HTERT RPE-1 (cell line): ENCODE measurements around the gene LARP6.
"Not testable (repeated sequence)": the region's sequence is repeated elsewhere in the genome, so short reads cannot be mapped to it uniquely, and the experiment has no call there.

ENCODE experiments used
- in situ Hi-C: fragments of 300-500 bp; cut with MboI; formaldehyde crosslinking; loops from 4 replicates; pipeline ENCODE4 v1.14.3; 2020; ENCODE audit warnings: low sequenced_read_pairs

The LARP6 gene

DNA sequence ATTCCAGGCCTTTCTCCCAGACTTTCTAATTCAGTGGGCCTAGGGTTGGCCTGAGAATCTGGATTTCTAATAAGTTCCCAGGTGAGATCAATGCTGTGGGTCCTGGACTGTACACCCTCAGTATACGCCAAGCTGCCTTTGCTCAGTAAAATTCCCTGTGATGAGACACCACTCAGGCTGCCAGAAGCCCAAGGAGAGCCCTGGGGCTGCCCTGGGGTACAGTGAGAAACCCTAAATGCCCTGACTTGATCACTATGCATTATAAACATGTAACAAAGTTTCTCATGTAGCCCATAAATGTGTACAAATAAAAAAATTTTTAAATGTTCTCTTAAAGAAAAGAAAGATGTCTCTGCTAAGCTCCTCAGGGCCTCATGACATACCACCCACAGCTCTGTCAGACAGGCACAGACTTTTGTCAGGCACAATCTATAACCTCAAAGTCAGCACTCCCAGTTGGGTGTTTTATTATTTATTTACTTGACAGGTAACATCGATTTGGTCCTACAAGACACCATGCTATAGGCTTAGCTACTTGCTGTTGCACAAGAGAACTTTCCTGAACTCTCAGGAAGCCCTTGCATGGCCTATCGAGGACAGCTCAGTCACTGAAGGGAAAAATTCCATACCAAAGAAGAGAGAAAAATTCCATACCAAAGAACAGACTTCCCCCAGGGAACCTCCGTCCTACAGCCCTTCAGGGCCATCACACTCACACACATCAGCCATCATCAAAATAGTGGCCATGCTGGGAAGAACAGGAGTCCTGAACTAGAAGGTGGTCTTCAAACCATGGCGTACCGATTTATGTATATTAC lies 22.7 kb downstream of the LARP6 start:
- in situ Hi-C loops: no loop called here

DNA sequence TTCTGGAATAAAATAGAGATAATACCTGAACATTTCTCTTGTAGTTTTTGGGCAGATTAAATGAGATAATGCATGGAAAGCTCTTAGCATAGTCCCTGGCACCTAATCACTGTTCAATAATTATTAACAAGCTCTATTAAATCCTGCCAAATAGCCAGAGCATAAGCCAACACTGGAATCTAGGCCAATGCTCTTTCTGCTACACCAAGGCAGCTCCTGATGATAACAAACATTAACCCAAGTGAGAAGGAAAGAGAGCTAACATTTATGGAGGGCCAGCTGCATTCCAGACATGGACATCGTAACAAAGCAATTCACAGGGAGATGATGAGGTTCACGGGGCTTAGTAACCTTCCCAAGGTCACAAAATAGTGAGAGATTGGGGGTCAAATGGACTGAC lies 23.3 kb downstream of the LARP6 start:
- in situ Hi-C loops: no loop called here

DNA sequence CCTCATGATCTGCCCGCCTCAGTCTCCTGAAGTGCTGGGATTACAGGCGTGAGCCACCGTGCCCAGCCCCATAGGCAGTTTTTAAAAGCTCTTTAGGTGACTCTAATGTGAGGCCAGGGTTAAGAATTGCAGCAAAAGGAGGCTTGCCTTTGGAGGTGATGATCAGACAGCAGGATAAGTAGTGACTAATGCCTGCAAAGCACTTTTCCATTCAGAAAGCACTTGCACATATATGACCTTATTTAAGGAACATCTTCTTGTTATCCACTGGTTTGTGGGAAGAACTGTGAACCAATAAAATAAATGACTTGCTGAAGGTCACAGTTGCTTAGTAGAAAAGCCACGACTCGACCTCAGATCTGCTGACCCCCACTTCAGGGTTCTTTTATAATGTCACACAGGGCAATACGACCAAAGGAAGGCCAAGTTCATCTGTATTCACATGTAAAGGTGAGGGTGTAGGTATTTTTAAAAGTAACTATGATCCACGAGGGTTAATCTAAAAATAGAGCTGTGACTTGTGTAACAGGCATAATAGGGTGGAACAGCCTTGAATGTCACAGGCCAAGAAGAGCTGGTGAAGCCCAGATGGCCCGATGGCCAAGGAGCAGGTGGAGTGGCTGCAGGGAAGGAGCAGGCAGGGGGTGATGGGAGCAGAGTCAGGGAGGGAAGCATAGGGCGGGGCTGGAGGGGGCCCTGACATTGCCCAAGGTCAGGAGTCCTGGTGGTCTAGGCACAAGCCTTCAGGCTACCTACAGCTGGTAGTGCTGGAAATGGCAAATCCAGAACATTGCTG lies 24.4 kb downstream of the LARP6 start:
- in situ Hi-C loops: no loop called here

DNA sequence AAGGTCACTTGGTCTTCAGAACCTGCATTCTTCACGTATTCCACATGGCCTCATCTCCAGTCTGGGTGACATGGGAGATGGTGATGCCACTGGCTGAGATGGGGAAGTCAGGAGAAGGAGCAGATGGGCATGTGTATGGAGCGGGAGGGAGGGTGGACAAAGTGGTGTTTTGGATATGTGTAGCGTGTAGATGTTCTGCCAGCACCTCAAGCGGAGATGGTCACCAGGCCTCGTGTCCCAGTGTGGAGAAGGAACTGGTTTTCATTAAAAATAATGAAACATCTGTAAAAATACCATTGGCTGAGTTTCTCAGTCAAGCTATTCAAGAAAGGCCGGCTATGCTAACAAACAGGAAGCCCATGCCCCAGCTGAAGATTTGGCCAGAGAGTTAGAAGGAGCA lies 26.2 kb downstream of the LARP6 start:
- in situ Hi-C loops: no loop called here

DNA sequence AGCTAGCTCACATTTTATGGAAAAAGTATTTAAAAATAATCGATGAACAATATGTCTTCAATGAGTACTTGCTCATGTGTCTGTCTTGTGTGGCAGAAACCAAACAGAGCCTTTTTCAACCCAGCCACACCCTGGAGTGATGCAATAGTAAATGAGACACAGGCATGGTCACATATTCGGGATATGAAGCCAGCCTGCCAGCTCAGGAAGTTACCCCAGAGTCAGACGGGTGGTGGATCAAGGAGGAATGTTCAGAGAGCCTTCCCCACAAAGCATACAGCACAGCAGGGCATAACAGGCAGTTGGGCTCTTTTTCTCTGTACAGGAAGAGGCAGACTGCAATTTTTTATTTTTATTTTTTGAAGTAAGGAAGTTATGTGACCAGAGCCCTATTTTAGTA lies 27.3 kb downstream of the LARP6 start:
- in situ Hi-C loops: no loop called here

DNA sequence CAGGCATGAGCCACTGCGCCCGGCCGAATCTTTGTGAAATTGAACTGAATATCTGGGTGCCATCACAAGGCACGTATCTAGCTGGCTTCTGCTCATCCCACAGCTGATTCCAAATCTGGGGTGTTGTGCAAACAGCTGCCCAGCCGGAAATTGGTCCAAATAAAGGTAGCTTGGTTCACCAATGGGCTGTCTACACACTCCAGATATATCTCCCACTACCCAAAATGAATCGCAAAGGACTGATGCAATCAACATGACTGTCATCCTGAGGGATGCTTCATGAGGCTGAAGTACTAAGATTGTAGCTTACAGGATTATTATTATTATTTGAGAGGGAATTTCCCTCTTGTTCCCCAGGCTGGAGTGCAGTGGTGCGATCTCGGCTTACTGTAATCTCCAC lies 28.1 kb downstream of the LARP6 start:
- in situ Hi-C loops: no loop called here

DNA sequence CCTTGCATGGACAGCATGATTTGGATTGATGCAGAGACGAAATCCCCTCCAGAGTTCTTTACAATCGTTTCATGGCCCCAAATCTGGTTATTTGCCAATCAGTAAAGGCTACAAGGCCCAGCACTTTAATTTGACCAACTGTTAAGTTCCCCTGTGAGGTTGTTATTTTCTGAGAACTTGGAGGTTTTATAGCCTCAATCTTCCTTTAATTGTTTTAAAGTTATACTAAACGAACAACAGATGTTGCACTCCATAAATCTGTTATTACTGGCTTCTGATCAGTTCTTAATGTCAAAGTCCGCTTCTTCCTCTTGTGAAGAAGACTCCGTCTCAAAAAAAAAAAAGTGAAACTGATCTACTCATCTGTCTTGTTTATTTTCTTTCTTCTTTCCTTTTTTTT lies 30.8 kb downstream of the LARP6 start:
- in situ Hi-C loops: no loop called here

DNA sequence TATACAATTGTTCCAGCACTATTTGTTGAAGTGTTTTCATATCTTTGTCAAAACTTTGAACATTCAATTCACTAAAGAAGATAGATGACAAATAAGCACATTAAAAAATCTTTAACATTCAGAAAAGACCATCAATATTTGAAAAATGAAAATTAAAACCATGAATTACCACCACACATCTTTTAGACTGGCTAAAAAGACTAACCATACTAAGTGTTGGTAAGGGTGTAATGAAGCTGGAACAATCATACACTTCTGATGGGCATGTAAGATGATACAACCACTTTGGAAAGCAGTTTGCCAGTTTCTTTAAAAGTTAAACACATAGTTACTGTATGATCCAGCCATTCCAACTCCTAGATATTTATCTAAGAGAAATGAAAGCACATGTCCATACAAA lies 33.7 kb downstream of the LARP6 start:
- in situ Hi-C loops: no loop called here

DNA sequence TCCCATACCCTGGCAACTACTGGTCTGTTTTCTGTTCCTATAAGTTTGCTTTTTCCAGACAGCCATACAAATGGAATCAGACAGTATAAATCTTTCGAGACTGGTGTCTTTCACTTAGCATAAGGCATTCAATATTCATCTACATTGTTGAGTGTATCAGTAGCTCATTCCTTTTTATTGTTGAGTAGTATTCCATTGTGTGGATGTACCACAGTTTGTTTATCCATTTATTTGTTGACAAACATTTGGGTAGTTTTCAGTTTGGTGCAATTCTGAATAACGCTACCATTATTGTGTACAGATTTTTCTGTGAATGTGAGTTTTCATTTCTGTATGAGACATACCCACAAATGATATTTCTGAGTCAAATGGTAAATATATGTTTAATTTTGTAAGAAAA lies 35.4 kb downstream of the LARP6 start:
- in situ Hi-C loops: no loop called here

DNA sequence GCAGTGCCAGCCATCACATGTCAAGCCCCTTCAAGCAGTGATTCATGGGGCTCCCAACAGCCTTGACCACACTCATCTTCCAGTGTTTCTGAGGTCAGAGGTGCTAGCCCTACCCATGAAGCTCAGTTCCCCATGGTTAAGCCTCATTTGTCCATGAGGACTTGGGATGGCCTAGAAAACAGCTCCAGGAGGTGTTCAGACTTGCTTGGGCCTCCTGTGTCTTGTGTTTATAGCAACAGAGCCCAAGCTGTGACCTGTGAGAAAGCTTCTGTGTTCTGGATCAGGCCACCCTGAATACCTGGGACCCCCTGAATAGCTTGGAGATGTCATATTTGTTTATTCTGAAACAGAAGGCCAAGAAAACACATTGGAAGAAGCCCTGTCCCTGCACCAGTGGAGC lies 36.7 kb downstream of the LARP6 start:
- in situ Hi-C loops: no loop called here

DNA sequence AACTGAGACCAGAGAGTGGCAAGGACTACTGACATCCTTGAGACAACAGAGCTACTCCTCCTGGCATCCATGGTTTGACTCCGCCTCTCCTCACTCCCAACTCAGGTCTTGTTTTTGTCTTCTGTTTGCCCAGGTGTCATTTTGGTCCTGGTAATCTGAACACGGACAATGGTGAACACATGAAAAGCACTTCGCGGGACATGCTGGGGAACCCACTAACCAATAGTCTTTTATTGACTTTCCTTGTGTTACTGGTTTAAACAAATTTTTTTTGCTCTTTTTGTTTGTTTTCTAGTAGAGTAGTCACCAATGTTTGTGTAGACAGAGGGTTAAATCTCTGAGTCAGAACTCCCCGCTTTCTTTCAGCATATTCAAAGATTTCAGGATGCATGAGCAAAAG lies 38.4 kb downstream of the LARP6 start:
- in situ Hi-C loops: no loop called here

DNA sequence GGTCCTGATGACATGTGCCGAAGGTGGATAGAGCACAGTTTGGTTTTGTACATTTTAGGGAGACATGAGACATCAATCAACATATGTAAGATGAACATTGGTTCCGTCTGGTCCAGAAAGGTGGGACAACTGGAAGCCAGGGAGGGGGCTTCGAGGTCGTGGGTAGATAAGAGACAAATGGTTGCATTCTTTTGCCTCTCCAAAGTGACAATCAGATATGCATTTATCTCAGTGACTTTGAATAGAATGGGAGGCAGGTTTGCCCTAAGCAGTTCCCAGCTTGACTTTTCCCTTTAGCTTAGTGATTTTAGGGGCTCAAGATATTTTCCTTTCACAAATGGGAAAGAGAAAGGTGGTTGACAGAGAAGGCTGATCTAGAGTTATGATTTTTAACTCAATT lies 38.9 kb downstream of the LARP6 start:
- in situ Hi-C loops: not testable (repeated sequence)

DNA sequence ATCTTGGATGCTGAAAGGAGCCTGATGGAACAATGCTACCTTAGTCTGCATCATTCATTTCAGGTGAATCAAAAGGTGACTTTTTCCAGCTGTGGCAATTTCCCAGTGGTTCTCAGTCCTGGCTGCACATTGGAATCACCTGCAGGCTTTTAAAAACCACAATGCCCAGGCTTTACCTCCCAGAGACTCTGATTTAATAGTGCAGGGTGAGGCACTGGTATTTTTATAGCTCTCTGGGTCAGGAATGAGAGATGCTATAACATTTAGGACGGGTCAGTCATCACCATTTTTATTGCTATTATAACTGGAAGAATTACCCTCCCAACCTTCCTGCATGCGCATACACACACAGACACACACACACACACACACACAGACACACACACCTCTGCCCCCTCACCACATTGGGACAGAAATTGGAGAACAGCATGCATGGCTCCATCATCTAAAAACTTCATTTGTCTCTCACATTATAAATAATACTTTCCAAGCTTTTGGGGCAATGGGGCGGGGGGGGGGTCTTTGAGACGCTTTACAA lies 41.1 kb downstream of the LARP6 start:
- in situ Hi-C loops: no loop called here

DNA sequence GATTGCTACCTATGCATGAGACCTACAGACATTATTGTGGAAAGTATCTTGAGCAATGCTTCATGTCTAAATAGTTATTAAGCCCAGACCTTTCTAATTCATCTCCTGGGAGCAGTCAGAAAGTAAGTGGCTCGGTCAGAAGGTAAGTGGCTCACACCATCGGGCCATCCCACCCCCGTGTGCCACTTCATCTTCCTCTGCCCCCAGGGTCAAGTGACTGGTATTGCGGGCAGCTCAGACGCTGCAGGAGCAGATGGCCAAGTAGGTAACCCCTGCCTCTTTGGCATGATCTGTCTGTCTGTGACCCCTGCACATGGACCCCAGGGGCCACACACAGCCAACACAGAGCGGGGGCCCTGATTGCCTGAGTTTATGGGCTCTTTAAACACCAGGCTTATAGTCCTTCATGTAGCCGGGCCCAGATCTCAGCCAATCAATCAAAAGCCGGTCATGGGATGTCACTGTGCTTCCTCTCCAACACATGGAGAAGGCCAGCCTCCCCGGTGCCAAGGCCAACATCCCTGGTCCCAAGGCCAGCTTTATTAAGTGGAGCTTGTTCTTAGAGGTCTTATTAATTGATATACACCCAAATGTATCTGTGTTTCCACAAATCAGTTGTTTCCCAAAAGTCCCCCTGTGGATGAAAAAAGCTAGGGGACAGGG lies 42.9 kb downstream of the LARP6 start:
- in situ Hi-C loops: no loop called here

DNA sequence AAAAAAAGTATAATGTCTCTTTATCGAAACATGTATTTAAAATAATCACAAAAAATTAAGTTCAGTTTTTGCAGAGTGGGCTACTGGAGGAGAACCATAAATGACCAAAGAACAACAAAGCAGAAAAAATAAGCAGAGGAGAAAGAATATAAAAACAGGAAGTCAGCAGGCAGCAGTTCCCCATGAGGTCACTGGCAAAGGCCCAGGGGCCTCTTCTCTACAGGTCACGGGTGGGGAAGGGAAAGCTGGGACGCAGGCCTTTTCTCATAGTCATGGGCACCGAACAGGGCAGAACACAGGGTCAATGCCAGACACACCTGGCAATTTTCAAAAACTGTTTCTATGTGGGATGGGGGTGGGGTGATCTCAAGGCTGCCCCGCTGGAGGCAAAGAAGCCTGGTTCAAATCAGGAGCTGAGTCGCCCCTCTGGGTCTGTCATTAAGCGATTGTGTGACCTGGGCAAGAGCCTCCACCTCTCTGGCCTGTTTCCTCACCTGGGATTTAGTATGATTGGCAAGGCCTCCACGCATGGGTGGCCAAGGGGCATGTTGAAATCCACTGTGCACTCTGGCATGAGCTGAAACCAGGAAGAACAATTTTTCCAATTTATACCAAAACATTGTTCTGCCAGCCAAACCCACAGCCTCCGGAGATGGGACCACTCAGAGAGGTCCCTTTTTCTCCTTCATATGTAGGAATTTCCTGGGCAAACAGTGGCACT lies 46.8 kb downstream of the LARP6 start:
- in situ Hi-C loops: no loop called here

DNA sequence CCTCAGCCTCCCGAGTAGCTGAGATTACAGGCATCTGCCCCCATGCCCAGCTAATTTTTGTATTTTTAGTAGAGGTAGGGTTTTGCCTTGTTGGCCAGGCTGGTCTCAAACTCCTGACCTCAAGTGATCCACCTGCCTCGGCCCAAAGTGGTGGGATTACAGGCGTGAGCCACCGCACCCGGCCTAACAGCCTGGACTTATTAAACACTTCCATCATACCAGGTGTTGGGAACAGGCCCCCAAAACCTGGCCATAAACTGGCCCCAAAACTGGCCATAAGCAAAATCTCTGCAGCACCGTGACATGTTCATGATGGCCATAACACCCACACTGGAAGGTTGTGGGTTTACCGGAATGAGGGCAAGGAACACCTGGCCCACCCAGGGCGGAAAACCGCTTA lies 49.6 kb downstream of the LARP6 start:
- in situ Hi-C loops: not testable (repeated sequence)

DNA sequence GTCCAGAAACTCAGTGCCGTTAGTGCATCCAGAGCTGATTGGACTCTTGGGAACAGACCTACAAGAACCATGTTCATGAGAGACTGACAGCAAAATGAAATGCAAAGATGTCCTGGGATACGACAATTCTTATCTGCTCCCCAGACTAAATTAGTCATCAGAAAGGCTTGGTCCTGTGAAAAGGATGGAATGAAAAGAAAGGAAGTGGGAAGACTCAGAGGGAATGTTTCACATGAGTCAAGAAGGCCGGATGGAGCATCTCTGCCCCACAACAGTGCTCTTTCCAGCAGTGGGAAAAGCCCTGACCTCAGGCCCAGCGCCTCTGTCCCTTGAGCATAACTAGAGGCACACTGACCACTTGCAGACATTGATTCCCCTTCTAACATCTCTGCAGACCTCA lies 51.3 kb downstream of the LARP6 start:
- in situ Hi-C loops: no loop called here

DNA sequence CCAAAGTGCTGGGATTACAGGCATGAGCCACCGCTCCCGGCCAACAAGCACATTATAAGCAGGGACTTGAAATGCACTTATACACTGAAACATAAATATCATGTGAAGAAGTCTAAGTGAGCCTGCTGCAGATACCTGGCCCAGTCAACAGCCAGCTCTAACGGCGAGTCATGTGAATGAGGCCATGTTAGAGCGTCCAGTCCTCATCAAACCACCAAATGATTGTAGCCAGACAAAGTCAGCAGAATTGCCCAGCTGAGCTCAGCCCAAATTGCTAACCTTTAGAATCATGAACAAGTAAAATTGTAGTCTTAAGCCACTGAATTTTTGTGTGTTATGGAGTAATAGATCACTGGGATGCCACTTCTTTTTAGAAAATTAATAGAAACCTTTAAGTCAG lies 52.8 kb downstream of the LARP6 start:
- in situ Hi-C loops: no loop called here

DNA sequence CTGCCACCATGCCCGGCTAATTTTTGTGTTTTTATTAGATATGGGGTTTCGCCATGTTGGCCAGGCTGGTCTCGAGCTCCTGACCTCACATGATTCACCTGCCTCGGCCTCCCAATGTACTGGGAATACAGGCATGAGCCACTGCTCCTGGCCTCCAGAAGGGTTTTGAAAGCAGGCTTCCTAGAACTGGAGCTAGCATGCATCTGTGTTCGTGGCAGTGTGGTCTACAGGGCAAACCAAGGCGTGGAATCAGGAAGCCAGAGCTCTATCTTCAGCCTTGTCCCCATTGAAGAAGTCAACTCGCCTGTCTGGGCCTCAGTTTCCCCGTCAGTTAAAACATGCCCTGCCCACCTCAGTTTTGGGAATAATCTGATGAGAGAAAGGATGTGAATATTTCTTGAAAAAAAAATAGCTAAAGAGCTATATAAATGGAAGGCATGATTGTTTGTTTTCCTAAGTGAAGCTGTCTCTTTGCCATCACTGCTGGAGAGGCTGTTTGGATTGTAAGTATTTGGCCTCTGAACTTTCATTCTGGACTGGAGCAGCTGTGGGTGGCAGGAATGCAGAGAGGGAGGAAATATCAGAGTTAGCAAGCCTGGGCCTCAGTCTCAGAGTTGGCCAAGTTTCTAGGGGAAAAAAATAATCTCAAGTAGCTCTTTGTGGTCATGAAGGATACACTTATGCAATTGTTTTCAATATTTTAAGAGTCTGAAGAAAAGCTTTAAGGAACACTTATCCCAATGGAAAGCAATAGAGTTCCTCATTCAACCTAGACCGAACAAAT lies 54.1 kb downstream of the LARP6 start:
- in situ Hi-C loops: no loop called here

DNA sequence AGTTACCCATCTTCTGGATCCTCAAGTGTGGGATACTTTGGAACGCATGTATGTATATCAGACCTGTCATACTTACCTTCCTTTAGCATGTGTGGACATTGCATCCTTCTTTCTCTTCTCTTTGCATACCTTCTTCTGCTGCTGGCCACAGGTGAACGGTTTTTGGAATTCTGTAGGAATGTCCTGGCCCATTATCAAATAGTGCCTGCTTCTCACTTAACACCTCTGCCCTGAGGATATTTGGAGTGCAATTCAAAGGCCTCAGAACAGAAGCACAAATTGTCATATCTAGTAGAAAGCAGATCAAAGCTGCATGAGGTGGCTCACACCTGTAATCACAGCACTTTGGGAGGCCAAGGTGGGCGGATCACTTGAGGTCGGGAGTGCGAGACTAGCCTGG lies 56.5 kb downstream of the LARP6 start:
- in situ Hi-C loops: no loop called here
